HG02588 (cell line): ENCODE results near the gene KMT2A.
"Not testable (repeated sequence)": the region's sequence is repeated elsewhere in the genome, so short reads cannot be mapped to it uniquely, and the experiment has no call there.

Experiments used
- ATAC-seq: cut with Tn5 transposase; IDR thresholded peaks from one replicate; pipeline ENCODE4 v1.9.1; 2021; ENCODE audit warnings: mild to moderate bottlenecking, moderate library complexity; ENCODE audit not compliant: unreplicated experiment

The KMT2A gene

DNA sequence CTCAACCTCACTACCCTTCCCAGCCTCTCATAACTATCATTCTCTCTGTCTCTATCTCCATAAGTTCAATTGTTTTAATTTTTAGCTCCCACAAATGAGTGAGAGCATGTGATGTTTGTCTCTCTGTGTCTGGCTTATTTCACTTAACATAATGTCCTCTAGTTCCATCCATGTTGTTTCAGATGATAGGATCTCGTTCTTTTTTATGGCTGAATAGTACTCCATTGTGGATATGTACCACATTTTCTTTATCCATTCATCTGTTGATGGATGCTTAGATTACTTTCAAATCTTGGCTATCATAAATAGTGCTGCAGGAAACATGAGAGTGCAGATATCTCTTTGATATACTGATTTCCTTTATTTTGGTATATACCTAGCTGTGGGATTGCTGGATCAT is 44.9 kb downstream of the KMT2A start:
- ATAC-seq = not testable (repeated sequence)

DNA sequence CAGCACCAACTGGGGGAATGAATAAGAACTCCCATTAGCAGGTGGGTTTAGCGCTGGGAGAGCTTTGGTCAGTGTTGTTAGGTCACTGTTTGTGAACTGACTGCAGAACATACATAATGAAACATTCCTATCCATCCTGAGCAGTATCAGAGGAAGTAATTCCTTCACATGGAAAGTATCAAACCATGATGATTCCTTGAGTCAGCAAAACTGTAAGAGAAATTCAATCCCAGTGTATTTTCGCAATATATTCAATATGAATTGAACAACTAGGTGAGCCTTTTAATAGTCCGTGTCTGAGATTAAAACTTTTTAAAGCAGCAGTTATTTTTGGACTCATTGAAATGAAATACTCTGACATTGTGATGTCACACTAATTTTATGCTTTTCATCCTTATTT is 48.1 kb downstream of the KMT2A start:
- ATAC-seq = no peak

- ATAC-seq = no peak
Observed at GRCh38 chr11:118485273-118485672, 49.0 kb downstream of the KMT2A start.

- ATAC-seq = no peak
Observed at GRCh38 chr11:118488480-118489109, 52.3 kb downstream of the KMT2A start.

DNA sequence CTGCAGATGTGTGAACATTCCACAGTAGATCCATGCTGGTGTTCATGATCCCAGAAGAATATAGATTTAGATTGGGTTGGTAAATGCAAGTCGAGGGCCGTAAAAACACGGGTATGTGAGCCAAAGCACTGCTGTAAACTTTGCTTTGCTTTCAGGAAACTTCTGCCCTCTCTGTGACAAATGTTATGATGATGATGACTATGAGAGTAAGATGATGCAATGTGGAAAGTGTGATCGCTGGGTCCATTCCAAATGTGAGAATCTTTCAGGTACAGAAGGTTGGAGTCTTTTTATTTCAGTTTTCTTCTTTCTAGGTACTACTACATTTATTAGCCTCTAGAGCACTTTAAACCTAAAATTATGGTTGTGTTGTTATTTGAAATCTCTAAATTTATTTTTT is 54.7 kb downstream of the KMT2A start:
- no peak for ATAC-seq

DNA sequence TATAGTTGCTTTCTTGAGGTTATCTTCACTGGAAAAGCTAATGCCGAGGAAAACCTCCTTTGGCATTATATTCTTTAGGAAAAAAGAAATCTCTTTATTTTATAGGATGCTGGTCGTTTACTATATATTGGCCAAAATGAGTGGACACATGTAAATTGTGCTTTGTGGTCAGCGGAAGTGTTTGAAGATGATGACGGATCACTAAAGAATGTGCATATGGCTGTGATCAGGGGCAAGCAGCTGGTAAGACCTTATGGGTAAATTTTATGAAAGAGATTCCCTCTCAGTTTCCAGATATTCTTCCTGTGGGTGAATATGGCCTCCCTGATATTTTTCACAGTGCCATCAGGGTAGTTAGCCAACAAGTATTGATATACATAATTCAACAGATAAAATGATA is 61.5 kb downstream of the KMT2A start:
- ATAC-seq = no peak

GRCh38 chr11:118503216-118503615 is 66.9 kb downstream of the KMT2A start:
- ATAC-seq = no peak

DNA sequence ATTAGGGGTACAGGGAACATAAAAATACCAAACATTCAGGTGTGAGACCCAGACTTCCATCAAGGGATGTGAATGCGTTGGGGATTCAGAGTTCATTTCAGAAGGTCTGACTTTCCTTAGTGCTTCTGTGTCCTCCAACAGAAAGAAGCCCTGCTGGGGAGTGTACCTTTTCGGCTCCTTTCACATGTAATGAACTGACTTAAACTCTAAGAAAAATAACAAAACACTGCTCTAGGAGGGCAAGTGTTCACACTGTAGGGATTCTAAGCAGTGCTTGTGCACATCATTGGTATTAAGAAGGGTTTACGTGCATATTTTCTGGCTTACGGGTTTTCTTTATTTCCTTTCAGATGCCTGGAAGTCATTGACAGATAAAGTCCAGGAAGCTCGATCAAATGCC is 75.3 kb downstream of the KMT2A start:
- no peak for ATAC-seq

DNA sequence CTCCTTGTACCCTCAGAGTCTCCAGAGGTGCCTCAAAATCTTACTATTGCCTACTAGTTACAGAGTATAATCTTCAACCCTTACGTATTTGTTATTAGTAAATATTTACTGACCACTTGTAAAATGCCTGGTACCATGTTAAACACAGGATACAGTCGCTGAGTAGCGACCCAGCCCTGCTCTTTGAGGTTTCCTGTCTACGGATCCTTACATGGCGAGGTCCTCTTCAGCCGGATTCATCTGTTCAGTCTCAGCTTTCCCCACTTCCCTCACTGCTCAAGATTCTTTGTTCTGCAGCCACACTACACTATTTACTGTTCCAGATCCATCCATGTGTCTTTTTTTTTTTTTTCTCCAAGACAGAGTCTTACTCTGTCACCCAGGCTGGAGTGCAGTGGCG is 77.8 kb downstream of the KMT2A start:
- ATAC-seq = no peak

- ATAC-seq = no peak
Observed at GRCh38 chr11:118519549-118519948, 83.3 kb downstream of the KMT2A start.

GRCh38 chr11:118521892-118522311 is 85.6 kb downstream of the KMT2A start:
- no peak for ATAC-seq

- ATAC-seq = no peak
Observed at GRCh38 chr11:118522571-118523072, 86.3 kb downstream of the KMT2A start.

DNA sequence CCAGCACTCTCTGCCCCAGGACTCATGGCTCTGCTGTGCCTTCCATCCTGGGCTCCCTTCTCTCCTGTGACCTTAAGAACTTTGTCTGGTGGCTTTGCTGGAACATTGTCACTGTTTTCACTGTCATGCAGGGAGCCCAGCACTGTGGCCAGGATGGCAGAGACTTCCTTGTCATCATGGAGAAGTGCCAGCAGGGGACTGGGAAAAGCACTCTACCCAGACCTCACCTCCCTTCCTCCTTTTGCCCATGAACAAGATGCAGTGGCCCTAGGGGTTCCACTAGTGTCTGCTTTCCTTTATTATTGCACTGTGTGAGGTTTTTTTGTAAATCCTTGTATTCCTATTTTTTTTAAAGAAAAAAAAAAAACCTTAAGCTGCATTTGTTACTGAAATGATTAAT is 88.1 kb downstream of the KMT2A start:
- no peak for ATAC-seq

DNA sequence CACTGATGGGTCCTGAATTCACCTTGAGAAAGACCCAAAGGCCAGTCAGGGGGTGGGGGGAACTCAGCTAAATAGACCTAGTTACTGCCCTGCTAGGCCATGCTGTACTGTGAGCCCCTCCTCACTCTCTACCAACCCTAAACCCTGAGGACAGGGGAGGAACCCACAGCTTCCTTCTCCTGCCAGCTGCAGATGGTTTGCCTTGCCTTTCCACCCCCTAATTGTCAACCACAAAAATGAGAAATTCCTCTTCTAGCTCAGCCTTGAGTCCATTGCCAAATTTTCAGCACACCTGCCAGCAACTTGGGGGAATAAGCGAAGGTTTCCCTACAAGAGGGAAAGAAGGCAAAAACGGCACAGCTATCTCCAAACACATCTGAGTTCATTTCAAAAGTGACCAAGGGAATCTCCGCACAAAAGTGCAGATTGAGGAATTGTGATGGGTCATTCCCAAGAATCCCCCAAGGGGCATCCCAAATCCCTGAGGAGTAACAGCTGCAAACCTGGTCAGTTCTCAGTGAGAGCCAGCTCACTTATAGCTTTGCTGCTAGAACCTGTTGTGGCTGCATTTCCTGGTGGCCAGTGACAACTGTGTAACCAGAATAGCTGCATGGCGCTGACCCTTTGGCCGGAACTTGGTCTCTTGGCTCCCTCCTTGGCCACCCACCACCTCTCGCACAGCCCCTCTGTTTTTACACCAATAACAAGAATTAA is 88.6 kb downstream of the KMT2A start:
- ATAC-seq = no peak

DNA sequence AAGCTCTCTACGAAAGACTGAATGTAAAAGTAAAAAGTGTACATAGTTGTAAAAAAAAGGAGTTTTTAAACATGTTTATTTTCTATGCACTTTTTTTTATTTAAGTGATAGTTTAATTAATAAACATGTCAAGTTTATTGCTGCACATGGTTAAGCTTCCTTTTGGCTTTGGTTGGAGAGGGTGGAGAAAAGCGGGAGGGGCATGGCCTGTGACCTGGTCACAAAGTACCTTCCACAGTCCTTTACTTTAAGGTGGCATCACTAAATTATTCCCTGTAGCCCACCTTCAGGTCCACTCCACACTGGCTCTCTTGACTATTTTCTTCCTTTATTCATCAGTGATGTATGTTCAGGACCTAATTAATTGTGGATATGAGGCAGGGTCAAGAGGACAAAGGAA is 90.4 kb downstream of the KMT2A start:
- ATAC-seq = no peak

GRCh38 chr11:118527109-118527508 is 90.8 kb downstream of the KMT2A start, which contains the start of gene TTC36:
Gene TTC36 (plus strand): TSS chr11:118527474. CDS start chr11:118527495, 21 bp downstream.
- ATAC-seq = no peak

GRCh38 chr11:118528511-118528910 is 92.2 kb downstream of the KMT2A start:
- no peak for ATAC-seq

- ATAC-seq = no peak
Observed at GRCh38 chr11:118529584-118530175, 93.4 kb downstream of the KMT2A start.

- no peak for ATAC-seq
Observed at GRCh38 chr11:118530180-118530682, 93.9 kb downstream of the KMT2A start.

- peak; percentile 78 for ATAC-seq
Observed at GRCh38 chr11:118530683-118531596, 94.6 kb downstream of the KMT2A start, which contains the start of gene TMEM25. Gene TMEM25 (plus strand): TSS chr11:118531192. CDS start chr11:118531802, 610 bp downstream.
